ENCODE results near the gene PNLIPRP2. TPM values are rescaled to one million over a fixed set of nuclear protein-coding genes. Genes with fewer than 3 reads are reported as not detected.

PNLIPRP2 gene
- total and polyA plus RNA-seq, 8 donors, result not detected

DNA sequence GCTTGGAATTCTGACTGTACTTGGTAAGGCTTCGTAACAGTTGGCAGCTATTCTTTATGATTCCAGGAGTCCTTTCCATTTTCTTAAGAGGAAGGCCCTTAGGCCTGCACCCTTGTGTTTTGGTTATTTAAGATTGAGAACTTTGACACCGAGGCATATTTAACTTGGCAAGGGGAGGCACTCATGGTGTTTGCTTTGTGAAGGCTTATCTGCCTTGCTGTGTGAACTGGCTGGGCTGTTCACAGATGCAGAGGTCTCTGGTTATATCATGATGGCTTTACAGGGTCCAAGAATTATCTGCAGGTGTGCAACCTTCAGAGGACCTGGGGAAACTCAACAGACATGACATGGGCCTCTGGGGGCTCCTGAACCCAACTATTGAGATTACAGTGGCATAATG, 30.8 kb upstream of the PNLIPRP2 start:
- H3K4me3 ChIP-seq, result no peak overlapping the region
- intact Hi-C loops (cut with DNase I), result no loop called here
- H3K27ac ChIP-seq, result no peak overlapping the region
- H3K4me1 ChIP-seq, result no peaks in the 10 kb centered on the region
- ATAC-seq, result peak; percentile 94
- TF ChIP-seq, protein P1, sequence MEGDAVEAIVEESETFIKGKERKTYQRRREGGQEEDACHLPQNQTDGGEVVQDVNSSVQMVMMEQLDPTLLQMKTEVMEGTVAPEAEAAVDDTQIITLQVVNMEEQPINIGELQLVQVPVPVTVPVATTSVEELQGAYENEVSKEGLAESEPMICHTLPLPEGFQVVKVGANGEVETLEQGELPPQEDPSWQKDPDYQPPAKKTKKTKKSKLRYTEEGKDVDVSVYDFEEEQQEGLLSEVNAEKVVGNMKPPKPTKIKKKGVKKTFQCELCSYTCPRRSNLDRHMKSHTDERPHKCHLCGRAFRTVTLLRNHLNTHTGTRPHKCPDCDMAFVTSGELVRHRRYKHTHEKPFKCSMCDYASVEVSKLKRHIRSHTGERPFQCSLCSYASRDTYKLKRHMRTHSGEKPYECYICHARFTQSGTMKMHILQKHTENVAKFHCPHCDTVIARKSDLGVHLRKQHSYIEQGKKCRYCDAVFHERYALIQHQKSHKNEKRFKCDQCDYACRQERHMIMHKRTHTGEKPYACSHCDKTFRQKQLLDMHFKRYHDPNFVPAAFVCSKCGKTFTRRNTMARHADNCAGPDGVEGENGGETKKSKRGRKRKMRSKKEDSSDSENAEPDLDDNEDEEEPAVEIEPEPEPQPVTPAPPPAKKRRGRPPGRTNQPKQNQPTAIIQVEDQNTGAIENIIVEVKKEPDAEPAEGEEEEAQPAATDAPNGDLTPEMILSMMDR (IDR thresholded peaks at IDR 0.05), result no peak
- H3K36me3 ChIP-seq, result no peaks in the 10 kb centered on the region
- no peaks in the 10 kb centered on the region for H3K27me3 ChIP-seq
- no peaks in the 10 kb centered on the region for H3K9me3 ChIP-seq
- peak in 1 of 4 donors; percentile 62 for DNase-seq

DNA sequence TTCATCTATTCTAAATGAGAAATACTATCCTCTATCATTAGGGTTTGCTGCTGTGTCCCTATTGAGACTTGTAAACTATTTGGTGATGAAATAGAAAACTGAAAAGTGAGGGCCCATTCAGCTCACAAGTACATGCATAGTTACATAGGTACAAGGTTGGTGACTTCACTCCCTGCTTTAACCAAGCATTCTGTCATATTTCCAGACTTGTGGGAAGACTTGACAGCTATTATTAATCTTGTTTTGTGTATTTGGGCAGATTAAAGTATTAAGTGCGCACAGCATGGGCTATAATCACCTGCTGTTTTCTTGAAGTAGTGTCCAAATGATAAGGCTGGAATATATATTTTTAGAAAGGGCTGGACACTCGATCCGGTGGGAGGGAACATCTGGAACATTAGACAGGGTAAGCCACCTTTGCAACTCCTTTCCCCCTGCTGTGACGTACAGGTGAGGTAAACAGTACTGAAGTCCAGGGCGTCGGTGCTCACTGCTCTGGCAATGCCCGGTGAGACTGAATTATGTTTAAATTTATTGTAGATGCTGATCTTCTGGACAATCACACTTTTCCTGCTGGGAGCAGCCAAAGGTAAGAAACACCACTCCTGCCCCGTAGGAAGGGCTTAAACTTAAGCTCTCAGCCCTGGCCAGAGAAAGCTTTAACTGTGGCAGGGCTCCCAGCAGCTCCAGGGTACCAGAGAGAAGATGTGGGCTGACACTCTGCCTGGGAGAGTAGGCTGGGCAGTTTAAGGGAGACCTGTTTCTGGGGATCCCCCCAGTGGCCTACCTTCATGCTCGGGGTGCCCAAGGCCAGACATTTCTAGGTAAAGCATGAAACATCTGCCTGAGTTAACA, 29.9 kb upstream of the PNLIPRP2 start, which contains the start of gene PNLIPRP1:
TSS of gene PNLIPRP1 (plus strand) at position 370 of the 855 bp plus-strand sequence. CDS start at position 541, 171 bp downstream.
- ATAC-seq, result peak; percentile 63
- Histone ChIP-seq H3K36me3 (no peaks in the 10 kb centered on the region), H3K4me3 (no peak within 1 kb of the TSS), H3K27me3 (no peaks in the 10 kb centered on the region), H3K27ac (no peak within 1 kb of the TSS), H3K4me1 (no peaks in the 10 kb centered on the region), H3K9me3 (no peaks in the 10 kb centered on the region)
- DNase-seq, result no peak
- TF ChIP-seq, protein P1 (IDR thresholded peaks at IDR 0.05), result no peak
- intact Hi-C loops (cut with DNase I), result no loop called here

DNA sequence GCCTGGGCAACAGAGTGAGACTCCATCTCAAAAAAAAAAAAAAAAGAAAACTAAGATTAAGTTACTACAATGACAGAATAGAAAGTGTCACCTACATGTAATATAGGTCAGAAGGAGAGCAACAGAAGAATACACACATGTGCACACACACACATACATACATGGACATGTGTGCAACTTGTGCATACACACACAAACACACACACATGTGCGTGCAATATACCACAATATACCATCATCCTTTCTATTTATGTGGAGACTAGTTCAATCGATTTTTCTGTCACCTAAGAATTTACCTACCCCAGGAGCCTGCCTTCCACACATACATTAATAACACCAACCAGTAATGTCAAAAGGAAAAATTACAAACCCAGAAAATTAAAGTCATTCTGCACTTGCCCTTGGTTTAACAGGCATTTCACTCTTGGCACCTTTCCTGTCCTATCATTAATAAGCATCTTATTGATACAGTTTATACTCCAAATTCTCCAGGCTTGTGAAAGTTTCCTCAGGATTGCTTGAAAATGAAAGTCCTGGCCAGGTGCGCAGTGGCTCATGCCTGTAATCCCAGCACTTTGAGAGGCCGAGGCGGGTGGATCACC, 27.5 kb upstream of the PNLIPRP2 start:
- Histone ChIP-seq H3K9me3 (no peaks in the 10 kb centered on the region), H3K36me3 (no peaks in the 10 kb centered on the region), H3K27ac (no peak overlapping the region), H3K4me1 (no peaks in the 10 kb centered on the region), H3K27me3 (no peaks in the 10 kb centered on the region), H3K4me3 (no peak overlapping the region)
- TF ChIP-seq, protein P1 (IDR thresholded peaks at IDR 0.05), result no peak
- no peak for ATAC-seq
- DNase-seq, result no peak
- intact Hi-C loops (cut with DNase I), result no loop called here

DNA sequence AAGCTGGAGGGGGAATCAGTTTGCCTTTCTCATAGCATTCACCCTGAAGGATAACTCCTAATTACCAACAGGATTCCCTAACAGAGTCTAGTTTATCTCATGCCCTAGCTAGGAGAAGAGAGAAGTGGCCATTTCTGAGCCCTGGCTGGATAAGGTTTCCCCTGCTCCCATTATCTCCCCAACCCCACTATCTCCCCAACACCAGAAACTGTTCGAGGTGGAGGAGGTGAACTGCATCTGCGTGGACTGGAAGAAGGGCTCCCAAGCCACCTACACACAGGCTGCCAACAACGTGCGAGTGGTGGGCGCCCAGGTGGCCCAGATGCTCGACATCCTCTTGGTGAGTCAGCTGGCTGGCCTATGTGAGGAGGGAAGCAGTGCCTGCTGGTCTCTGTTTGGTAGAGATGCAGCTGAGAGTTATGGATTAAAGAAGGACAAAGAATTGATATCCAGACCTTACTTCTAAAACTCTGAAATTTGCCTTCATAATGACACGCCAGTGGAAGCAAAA, 26.2 kb upstream of the PNLIPRP2 start:
- H3K4me1 ChIP-seq, result no peaks in the 10 kb centered on the region
- no peak overlapping the region for H3K27ac ChIP-seq
- intact Hi-C loops (cut with DNase I), result no loop called here
- TF ChIP-seq, protein P1 (IDR thresholded peaks at IDR 0.05), result no peak
- DNase-seq, result no peak
- no peaks in the 10 kb centered on the region for H3K9me3 ChIP-seq
- H3K4me3 ChIP-seq, result no peak overlapping the region
- H3K36me3 ChIP-seq, result no peaks in the 10 kb centered on the region
- ATAC-seq, result no peak
- H3K27me3 ChIP-seq, result no peaks in the 10 kb centered on the region

DNA sequence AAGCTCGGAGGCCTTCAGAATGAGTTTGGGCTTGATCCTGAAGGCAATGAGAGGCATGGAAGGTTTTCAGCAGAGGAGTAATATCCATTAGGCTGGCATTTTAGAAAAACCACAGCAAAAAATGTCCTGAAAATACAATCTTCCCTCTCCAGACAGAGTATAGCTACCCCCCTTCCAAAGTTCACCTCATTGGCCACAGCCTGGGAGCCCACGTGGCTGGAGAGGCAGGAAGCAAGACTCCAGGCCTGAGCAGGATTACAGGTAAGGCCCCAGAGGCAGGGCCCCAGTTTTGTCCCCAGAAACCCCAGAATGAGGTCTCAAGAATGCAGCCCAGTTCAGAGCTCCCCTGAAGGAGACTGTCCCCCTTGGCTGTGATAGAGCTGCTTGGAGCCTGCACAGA, 24.7 kb upstream of the PNLIPRP2 start:
- no peaks in the 10 kb centered on the region for H3K36me3 ChIP-seq
- no peak overlapping the region for H3K4me3 ChIP-seq
- DNase-seq (no peak), ATAC-seq (no peak)
- H3K27me3 ChIP-seq, result no peaks in the 10 kb centered on the region
- no peak overlapping the region for H3K27ac ChIP-seq
- H3K4me1 ChIP-seq, result no peaks in the 10 kb centered on the region
- no peaks in the 10 kb centered on the region for H3K9me3 ChIP-seq
- TF ChIP-seq, protein P1 (IDR thresholded peaks at IDR 0.05), result no peak
- intact Hi-C loops (cut with DNase I), result no loop called here

Measured in left lung (tissue), 10 donors.